Measurements from ENCODE around the gene CNTNAP2.
"Not testable (repeated sequence)": the region's sequence is repeated elsewhere in the genome, so short reads cannot be mapped to it uniquely, and the experiment has no call there.

CNTNAP2 gene

GRCh38 chr7:148383651-148384050 is 2267.1 kb downstream of the CNTNAP2 start:
- no peak for DNase-seq (ENCODE audit: low read depth, low spot score)

DNA sequence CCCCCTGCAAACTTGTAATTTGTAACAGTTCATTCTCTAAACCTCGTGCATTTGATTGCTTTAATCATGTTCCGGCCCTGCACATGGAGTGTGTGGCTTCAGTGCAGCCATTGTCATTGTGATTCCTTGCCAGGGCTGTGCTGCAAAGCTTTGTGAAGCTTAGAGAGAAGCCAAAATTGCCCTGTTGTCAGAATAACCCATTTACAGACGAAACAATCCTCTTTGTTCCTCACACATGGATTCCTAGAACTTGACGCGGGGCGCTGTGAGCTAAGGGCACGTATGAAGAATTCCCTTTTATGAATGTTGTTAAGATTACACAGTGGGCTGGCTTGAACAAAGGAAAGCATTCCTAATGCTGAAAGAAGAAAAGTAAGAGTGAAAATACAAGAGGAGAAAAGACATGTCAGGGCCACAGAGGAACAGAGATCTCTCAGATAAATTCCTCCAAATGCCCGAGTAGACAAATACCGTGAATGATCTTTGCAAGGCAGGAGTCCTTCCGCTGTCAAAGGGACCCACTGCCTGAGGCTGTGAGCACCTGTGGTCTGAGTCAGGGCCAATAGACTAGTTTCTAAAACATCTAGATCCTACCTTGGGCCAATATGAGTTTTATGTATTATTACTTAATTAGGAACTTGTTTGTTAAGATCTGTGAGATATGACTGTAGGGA is 2268.5 kb downstream of the CNTNAP2 start:
- DNase-seq (ENCODE audit: low read depth, low spot score), result no peak

- no peak for DNase-seq (ENCODE audit: low read depth, low spot score)
Measured at GRCh38 chr7:148390381-148390780, 2273.8 kb downstream of the CNTNAP2 start.

DNA sequence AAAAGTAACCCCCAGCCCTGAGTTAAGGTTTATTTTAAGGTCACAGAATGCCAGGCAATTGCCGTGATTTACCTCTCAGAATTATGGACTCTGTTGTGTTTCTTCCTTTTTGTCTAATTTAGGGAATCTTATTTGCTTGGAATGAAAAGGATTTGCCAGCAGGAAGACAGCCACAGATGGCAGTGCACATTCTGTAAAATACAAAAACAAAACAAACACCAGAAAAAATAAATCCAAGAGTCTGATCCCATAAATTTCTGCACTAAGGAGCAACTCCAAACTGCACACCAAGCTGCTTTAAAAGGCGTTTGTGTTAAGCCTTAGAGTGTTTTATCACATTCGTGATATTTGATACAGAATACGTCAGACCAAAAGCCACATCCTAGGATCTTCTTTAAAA is 2275.0 kb downstream of the CNTNAP2 start:
- DNase-seq (ENCODE audit: low read depth, low spot score), result no peak

GRCh38 chr7:148394582-148394981 is 2278.0 kb downstream of the CNTNAP2 start:
- DNase-seq (ENCODE audit: low read depth, low spot score), result no peak

DNA sequence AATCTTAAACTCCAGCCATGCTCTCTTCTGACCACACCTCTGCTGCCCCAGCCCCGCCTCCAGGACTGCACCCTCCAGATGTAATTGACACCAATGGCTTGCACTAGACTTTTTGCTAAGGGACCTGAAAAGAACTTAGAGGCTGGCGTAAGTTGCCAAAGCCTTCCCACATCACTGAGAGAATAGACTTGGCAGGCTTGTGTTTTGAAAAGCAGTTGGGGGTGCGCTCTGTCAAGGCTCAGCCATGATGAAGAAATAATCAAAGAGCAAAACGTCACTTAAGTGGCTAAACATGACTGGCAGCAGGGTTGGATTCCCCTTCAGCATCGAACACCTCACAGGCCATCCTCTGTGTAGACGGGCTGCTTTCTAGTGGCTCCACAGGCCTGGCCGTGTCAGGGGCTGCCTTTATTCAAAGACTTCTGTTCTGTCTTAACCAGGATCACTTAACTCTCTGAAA is 2278.8 kb downstream of the CNTNAP2 start:
- no peak for DNase-seq (ENCODE audit: low read depth, low spot score)

DNA sequence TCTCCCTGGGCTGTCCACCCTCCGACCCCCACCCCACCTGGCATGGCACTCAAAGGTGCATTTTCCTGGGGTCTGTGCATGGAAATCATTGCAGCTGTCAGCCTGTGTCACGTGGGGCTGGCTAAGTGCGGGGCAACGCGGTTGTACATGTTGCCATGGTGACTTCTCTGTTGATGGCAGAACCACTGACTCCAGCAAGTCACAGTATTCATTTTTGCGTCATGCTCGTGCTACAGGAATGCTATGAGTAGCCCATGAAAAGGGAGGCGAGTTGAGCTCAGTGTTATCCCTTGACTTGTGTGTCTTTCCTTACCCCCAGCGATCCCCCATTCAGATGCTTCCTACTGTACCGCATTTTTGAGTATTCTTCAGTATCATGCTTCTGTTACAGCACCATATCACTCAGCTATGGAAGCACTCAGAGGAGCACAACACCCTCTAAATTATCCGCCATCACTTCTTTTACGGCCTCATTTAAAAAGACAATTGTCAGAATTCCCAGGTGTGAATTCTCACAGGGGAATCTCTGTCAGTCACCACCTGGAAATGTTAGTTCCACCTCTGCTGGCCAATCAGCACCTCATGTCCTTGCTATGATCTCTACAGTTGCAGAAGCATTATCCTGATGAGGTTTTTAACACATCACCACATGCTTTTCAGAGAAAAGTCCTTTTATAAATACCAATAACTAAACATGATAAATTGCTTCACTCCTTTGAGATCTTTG is 2279.6 kb downstream of the CNTNAP2 start:
- DNase-seq (ENCODE audit: low read depth, low spot score), result no peak

DNA sequence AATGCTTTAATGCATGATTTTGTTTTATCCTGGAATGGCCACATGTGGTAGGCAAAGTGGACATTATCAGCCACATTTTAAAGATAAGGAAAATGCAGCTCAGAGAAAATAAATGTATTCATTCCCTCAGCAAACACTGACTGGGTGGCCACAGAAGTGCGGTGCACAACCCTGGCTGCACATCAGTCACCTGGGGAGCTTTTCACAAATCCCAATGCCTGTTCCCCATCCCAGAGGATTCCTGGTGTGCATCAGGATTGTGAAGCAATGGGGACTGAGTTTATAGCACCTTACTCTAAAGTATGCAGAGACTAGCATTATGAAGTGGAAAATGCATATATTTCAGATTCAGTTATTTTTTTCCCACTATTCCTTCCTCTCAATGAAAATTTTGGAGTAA is 2280.5 kb downstream of the CNTNAP2 start:
- DNase-seq (ENCODE audit: low read depth, low spot score), result no peak

DNA sequence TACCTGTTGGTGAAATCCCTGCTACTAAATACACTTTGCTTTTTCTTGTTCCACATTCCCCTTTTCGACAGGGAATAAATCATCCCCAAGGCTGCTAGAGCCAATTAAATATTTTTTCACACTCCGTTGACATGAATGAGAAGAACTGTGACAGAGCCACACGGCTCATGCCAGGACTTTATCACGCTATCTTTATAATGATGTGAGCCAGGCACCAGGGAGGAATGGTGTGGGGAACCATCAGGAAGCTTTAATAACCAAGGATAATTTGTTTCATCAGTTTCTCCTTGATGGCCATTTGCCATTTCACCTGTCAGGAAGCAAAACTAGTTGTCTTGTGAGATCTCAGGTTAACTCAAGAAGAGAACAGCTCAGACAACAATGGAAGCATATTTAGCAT is 2280.9 kb downstream of the CNTNAP2 start:
- no peak for DNase-seq (ENCODE audit: low read depth, low spot score)

DNA sequence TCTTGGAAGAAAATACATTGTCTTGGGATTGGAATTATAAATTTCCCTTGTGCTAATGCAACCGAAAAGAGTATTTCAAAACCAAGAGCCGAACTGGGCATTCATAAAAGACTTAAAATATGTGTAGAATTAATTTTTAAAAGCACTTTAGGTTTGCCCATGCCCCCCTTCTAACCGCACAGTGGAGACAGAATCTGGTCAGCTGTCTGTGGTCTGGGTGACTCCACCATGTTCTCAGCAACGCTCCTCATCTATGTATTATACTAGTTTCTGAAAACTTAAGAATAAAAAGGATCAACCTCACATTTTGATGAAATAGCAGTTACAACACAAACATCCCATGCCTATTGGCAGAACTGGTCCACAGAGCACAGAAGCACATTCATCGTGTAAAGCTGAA is 2281.4 kb downstream of the CNTNAP2 start:
- no peak for DNase-seq (ENCODE audit: low read depth, low spot score)

DNA sequence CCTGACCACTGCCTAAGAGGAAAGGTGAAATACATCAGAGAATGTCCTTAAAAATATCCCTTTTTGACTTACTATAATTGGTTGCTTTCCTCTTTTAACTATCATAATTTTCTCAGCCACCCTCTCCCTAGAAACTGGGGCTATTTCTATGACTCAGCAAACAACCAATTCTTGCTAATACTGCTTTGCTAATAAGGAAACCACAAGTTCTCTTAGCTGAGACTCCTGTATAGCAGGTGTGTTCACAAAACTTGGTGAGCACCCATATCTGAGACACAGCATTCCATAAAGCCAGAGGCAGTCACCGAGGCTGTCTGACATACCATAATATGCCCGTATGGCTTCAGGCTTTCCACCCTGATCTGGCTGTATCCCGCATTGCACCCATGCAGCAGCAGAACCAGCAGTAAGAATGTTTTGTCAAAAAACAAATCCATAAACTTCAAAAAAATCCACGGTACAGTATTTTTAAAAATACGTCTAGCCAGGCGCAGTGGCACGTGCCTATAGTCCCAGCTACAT is 2282.3 kb downstream of the CNTNAP2 start:
- no peak for DNase-seq (ENCODE audit: low read depth, low spot score)

GRCh38 chr7:148400101-148400500 is 2283.5 kb downstream of the CNTNAP2 start:
- DNase-seq (ENCODE audit: low read depth, low spot score), result no peak

- DNase-seq (ENCODE audit: low read depth, low spot score), result no peak
Measured at GRCh38 chr7:148402159-148402558, 2285.6 kb downstream of the CNTNAP2 start.

- no peak for DNase-seq (ENCODE audit: low read depth, low spot score)
Measured at GRCh38 chr7:148403466-148403993, 2286.9 kb downstream of the CNTNAP2 start.

GRCh38 chr7:148408307-148408706 is 2291.7 kb downstream of the CNTNAP2 start:
- no peak for DNase-seq (ENCODE audit: low read depth, low spot score)

GRCh38 chr7:148410905-148411304 is 2294.3 kb downstream of the CNTNAP2 start:
- DNase-seq (ENCODE audit: low read depth, low spot score), result no peak

DNA sequence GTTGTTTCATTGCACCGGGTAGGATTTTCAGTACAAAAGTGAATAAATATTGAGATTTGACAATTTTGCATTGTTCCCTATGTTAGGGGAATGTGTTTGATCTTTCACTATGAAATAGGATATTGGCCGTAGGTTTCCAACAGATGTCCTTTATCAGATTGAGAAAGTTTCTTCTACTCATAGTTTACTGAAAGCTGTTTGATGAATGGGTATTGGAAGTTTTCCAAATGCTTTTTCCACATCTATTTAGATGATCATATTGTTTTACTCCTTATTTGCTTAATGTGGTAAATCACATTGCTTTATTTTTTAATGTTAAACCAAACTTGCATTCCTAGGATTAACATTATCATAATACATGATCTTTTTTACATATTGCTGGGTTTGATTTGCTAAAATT is 2296.1 kb downstream of the CNTNAP2 start:
- no peak for DNase-seq (ENCODE audit: low read depth, low spot score)

DNA sequence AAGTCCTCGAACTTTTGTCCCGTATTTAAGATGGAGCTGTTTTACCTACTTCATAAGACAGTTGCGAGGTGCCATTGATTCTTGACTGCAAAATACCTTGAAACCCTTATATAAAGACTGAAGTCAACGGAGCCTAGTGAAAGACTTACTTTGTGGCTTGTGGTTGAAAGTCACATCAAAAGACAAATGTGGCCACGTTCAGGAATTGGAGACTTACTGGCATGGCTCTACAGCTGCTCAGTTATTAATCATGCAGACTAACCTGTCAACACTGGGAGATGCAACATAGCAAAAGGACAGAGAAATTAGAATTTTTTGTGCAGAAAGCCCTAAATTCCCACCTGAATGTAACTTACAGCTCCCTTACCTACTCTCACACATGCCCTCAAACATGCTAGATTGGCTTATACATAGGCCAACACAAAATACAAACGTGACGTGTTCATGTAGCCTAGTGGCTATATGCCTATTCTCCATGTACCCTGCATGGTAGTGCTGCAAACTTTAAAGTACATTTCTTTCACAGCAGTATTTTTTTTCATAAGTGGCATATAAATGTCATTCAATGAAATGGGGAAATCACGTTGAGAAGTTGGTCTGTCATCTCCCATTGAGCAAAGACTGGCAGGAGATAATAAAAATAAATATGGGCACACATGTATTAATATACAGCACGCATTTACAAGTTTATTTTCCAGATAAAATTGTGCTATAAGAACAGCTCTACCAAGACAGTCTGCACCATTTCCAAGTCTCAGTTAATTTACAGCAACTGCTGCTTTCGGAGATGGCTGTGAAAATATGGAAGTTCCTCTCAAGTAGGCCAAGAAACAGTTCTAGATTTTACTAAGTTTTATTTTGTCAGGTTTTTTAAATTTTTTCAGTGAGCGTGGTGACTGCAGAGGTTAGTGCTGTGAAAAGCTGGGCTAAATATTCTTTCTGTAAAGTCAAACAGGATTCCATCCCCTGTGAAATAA is 2303.5 kb downstream of the CNTNAP2 start:
- no peak for DNase-seq (ENCODE audit: low read depth, low spot score)

DNA sequence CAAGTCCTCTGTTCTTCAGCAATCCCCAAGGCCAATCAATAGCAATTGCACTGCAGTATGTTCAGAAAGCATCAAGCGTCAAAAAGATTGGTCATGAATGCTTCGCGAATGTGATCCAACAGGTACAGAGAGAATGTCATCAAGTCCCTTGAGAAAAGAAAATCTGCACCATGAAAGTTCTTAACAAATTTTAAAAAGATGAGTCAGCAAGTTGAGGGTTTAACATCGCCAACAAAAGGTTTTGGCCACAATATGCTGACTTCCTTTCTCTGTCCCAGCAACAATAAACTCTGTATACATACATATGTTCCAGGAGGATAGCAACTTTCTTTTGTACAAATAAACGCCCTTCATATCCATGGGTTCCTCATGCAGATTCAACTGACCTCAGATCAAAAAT is 2305.4 kb downstream of the CNTNAP2 start:
- no peak for DNase-seq (ENCODE audit: low read depth, low spot score)

DNA sequence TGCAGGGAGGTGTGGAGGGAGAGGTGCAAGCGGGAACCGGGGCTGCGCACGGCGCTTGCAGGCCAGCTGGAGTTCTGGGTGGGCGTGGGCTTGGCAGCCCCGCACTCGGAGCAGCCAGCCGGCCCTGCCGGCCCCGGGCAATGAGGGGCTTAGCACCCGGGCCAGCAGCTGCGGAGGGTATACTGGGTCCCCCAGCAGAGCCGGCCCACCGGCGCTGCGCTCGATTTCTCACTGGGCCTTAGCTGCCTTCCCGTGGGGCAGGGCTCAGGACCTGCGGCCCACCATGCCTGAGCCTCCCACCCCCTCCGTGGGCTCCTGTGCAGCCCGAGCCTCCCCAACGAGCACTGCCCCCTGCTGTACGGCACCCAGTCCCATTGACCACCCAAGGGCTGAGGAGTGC is 2309.8 kb downstream of the CNTNAP2 start:
- DNase-seq (ENCODE audit: low read depth, low spot score), result not testable (repeated sequence)

DNA sequence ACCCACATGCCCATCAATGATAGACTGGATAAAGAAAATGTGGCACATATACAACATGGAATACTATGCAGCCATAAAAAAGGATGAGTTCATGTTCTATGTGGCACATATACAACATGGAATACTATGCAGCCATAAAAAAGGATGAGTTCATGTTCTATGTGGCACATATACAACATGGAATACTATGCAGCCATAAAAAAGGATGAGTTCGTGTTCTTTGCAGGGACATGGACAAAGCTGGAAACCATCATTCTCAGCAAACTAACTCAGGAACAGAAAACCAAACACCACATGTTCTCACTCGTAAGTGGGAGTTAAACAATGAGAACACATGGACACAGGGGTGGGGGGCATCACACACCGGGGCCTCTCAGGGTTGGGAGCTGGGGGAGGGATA is 2314.1 kb downstream of the CNTNAP2 start:
- DNase-seq (ENCODE audit: low read depth, low spot score), result not testable (repeated sequence)

All from iPS DF 19.7 (cell line).